HEK293 (cell line): ENCODE data around the gene LRSAM1.

Experiments used
- CTCF ChIA-PET: fragments of 350-600 bp; formaldehyde crosslinking; extraction: SDS; loops from one replicate; lab custom pipeline; 2021; ENCODE audit warnings: antibody characterized with exemption; lab: Yijun Ruan, JAX
- POLR2A ChIA-PET: fragments of 300-600 bp; formaldehyde crosslinking; extraction: SDS; loops from one replicate; lab custom pipeline; 2020; ENCODE audit warnings: antibody characterized with exemption, inconsistent platforms; lab: Yijun Ruan, JAX
- H3K27ac ChIP-seq: fragments of 200-500 bp; sonication (Bioruptor generic); 2 replicates; pipeline ENCODE4 v1.5.1; 2014; ENCODE audit warnings: low read depth, low read length, control low read depth, inconsistent platforms; ENCODE audit errors: extremely low read depth
- H3K36me3 ChIP-seq, 2 experiments: fragments of 200-500 bp in 1 of 2; sonication (Bioruptor generic) in 1 of 2; 1 replicate in 1 of 2; 2 replicates in 1 of 2; pipeline ENCODE4 v1.5.1; 2014 to 2017; ENCODE audit warnings: inconsistent platforms in 2 of 2, low read length in 2 of 2; ENCODE audit not compliant: control insufficient read depth in 2 of 2, insufficient read depth in 1 of 2
- H3K4me1 ChIP-seq: fragments of 200-500 bp; sonication (Bioruptor generic); 2 replicates; pipeline ENCODE4 v1.5.1; 2014; ENCODE audit warnings: mild to moderate bottlenecking, low read length, inconsistent platforms; ENCODE audit not compliant: control insufficient read depth, insufficient read depth
- H3K4me3 ChIP-seq: 2 replicates; pipeline ENCODE4 v1.5.1; 2011; ENCODE audit warnings: low read depth, mild to moderate bottlenecking, control low read depth, low read length, moderate library complexity
- H3K9me3 ChIP-seq: fragments of 200-500 bp; sonication (Bioruptor generic); 2 replicates; pipeline ENCODE4 v1.5.1; 2014; ENCODE audit warnings: low read depth, low read length, inconsistent platforms; ENCODE audit not compliant: control insufficient read depth, insufficient read depth
- GFI1B ChIP-seq: fragments of 450-650 bp; formaldehyde crosslinking; IDR thresholded peaks from 2 replicates; pipeline ENCODE4 v1.5.1; 2016; ENCODE audit warnings: missing biosample characterization, missing genetic modification characterization
- REPIN1 ChIP-seq: fragments of 450-650 bp; formaldehyde crosslinking; IDR thresholded peaks from 2 replicates; pipeline ENCODE4 v1.5.1; 2017; ENCODE audit warnings: missing biosample characterization, missing genetic modification characterization, low read depth
- TSHZ1 ChIP-seq: fragments of 450-650 bp; formaldehyde crosslinking; IDR thresholded peaks from 2 replicates; pipeline ENCODE4 v1.5.1; 2016; ENCODE audit warnings: missing biosample characterization, missing genetic modification characterization, borderline replicate concordance
- WT1 ChIP-seq: fragments of 450-650 bp; formaldehyde crosslinking; IDR thresholded peaks from 2 replicates; pipeline ENCODE4 v1.5.1; 2016; ENCODE audit warnings: missing biosample characterization, missing genetic modification characterization
- ZIC2 ChIP-seq: fragments of 450-650 bp; formaldehyde crosslinking; IDR thresholded peaks from 2 replicates; pipeline ENCODE4 v1.5.1; 2016; ENCODE audit warnings: missing biosample characterization, missing genetic modification characterization
- ZNF121 ChIP-seq: fragments of 450-650 bp; formaldehyde crosslinking; IDR thresholded peaks from 2 replicates; pipeline ENCODE4 v1.5.1; 2016; ENCODE audit warnings: missing biosample characterization, missing genetic modification characterization
- ZNF292 ChIP-seq: fragments of 450-650 bp; formaldehyde crosslinking; IDR thresholded peaks from 2 replicates; pipeline ENCODE4 v1.5.1; 2016; ENCODE audit warnings: low read depth, missing biosample characterization, missing genetic modification characterization, borderline replicate concordance
- ZNF350 ChIP-seq: fragments of 450-650 bp; formaldehyde crosslinking; IDR thresholded peaks from 2 replicates; pipeline ENCODE4 v1.5.0; 2017; ENCODE audit warnings: missing biosample characterization, mild to moderate bottlenecking, missing genetic modification characterization
- ZNF530 ChIP-seq: fragments of 450-650 bp; formaldehyde crosslinking; IDR thresholded peaks from 2 replicates; pipeline ENCODE4 v1.5.1; 2016; ENCODE audit warnings: low read depth, missing biosample characterization, missing genetic modification characterization
- ZNF639 ChIP-seq: fragments of 450-650 bp; formaldehyde crosslinking; IDR thresholded peaks from 2 replicates; pipeline ENCODE4 v1.5.1; 2016; ENCODE audit warnings: missing biosample characterization, missing genetic modification characterization
- ZNF654 ChIP-seq: fragments of 450-650 bp; formaldehyde crosslinking; IDR thresholded peaks from 2 replicates; pipeline ENCODE4 v1.5.1; 2016; ENCODE audit warnings: low read depth, missing biosample characterization, missing genetic modification characterization
- ZNF692 ChIP-seq: fragments of 450-650 bp; formaldehyde crosslinking; IDR thresholded peaks from 2 replicates; pipeline ENCODE4 v1.5.1; 2016; ENCODE audit warnings: missing biosample characterization, missing genetic modification characterization
- ZSCAN30 ChIP-seq: fragments of 450-650 bp; IDR thresholded peaks from 2 replicates; pipeline ENCODE4 v1.5.1; 2018; ENCODE audit warnings: missing biosample characterization, mild to moderate bottlenecking, missing genetic modification characterization, moderate library complexity
- TF ChIP-seq, protein P1 (sequence below): IDR thresholded peaks from 2 replicates; pipeline ENCODE4 v1.6.1; 2011; ENCODE audit warnings: mild to moderate bottlenecking, low read depth, low read length, borderline replicate concordance
- TF ChIP-seq, protein P2 (sequence below): fragments of 450-650 bp; formaldehyde crosslinking; conservative IDR thresholded peaks from 2 replicates; pipeline ENCODE4 v1.5.1; 2016; ENCODE audit warnings: low read depth, missing biosample characterization, missing genetic modification characterization
- TF ChIP-seq, protein P3 (sequence below): fragments of 450-650 bp; formaldehyde crosslinking; IDR thresholded peaks from 2 replicates; pipeline ENCODE4 v1.5.1; 2017; ENCODE audit warnings: missing biosample characterization, missing genetic modification characterization

LRSAM1 gene

GRCh38 chr9:127450830-127451607, at the start of gene LRSAM1, which contains the start of gene RPL12:
TSS of gene LRSAM1 (plus strand) at chr9:127451510. CDS start at chr9:127454528, 3,018 bp downstream.
TSS of gene RPL12 (minus strand) at chr9:127451406. CDS start at chr9:127451317, 89 bp downstream.
- Histone ChIP-seq H3K36me3 (peaks cover 5 to 72% of the 10 kb centered on the region in 2 experiments; a peak in 2 of 3 replicates), H3K9me3 (no peaks in the 10 kb centered on the region), H3K27ac (peak within 1 kb of the TSS; percentile 98), H3K4me1 (no peaks in the 10 kb centered on the region), H3K4me3 (peak within 1 kb of the TSS; percentile 90)
- CTCF ChIA-PET: interaction anchor here (1.1 kb wide), 1 partner anchor 284 kb away, joined by 3 read pairs; the partner anchor contains the start of gene TOR2A
- POLR2A ChIA-PET: interaction anchor here (0.6 to 4.0 kb wide), 33 partner anchors 9 to 536 kb away, joined by 3 to 46 read pairs (median 4); partner anchors contain the start of genes RALGPS1, SLC2A8, ST6GALNAC6 and TOR2A
- TF ChIP-seq ZNF639 (tag by site-specific recombination) (peak; percentile 82), ZNF292 (tag by site-specific recombination) (no peak), ZIC2 (peak; percentile 28; the same call in 1 of the 2 replicates), ZNF692 (tag by site-specific recombination) (peak; percentile 69; the same call in 1 of the 2 replicates), ZSCAN30 (tag by site-specific recombination) (peak; percentile 78; the same call in 1 of the 2 replicates), ZNF121 (tag by site-specific recombination) (peak; percentile 42; the same call in 1 of the 2 replicates), REPIN1 (peak; percentile 66; the same call in 1 of the 2 replicates), ZNF530 (no peak), ZNF350 (no peak), TSHZ1 (tag by site-specific recombination) (no peak), ZNF654 (tag by site-specific recombination) (no peak), WT1 (tag by site-specific recombination) (peak; percentile 48), GFI1B (no peak)
- TF ChIP-seq, protein P1, sequence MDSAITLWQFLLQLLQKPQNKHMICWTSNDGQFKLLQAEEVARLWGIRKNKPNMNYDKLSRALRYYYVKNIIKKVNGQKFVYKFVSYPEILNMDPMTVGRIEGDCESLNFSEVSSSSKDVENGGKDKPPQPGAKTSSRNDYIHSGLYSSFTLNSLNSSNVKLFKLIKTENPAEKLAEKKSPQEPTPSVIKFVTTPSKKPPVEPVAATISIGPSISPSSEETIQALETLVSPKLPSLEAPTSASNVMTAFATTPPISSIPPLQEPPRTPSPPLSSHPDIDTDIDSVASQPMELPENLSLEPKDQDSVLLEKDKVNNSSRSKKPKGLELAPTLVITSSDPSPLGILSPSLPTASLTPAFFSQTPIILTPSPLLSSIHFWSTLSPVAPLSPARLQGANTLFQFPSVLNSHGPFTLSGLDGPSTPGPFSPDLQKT: no peak
- TF ChIP-seq, protein P2, sequence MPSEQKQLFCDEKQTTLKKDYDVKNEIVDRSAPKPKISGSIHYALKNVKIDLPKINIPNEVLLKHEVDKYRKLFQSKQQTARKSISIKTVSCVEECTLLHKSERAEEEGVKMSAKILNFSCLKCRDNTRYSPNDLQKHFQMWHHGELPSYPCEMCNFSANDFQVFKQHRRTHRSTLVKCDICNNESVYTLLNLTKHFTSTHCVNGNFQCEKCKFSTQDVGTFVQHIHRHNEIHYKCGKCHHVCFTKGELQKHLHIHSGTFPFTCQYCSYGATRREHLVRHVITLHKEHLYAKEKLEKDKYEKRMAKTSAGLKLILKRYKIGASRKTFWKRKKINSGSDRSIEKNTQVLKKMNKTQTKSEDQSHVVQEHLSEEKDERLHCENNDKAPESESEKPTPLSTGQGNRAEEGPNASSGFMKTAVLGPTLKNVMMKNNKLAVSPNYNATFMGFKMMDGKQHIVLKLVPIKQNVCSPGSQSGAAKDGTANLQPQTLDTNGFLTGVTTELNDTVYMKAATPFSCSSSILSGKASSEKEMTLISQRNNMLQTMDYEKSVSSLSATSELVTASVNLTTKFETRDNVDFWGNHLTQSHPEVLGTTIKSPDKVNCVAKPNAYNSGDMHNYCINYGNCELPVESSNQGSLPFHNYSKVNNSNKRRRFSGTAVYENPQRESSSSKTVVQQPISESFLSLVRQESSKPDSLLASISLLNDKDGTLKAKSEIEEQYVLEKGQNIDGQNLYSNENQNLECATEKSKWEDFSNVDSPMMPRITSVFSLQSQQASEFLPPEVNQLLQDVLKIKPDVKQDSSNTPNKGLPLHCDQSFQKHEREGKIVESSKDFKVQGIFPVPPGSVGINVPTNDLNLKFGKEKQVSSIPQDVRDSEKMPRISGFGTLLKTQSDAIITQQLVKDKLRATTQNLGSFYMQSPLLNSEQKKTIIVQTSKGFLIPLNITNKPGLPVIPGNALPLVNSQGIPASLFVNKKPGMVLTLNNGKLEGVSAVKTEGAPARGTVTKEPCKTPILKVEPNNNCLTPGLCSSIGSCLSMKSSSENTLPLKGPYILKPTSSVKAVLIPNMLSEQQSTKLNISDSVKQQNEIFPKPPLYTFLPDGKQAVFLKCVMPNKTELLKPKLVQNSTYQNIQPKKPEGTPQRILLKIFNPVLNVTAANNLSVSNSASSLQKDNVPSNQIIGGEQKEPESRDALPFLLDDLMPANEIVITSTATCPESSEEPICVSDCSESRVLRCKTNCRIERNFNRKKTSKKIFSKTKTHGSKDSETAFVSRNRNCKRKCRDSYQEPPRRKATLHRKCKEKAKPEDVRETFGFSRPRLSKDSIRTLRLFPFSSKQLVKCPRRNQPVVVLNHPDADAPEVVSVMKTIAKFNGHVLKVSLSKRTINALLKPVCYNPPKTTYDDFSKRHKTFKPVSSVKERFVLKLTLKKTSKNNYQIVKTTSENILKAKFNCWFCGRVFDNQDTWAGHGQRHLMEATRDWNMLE: 0 out of 2 replicates have a peak, but pooled peaks have one; percentile 36
- TF ChIP-seq, protein P3, sequence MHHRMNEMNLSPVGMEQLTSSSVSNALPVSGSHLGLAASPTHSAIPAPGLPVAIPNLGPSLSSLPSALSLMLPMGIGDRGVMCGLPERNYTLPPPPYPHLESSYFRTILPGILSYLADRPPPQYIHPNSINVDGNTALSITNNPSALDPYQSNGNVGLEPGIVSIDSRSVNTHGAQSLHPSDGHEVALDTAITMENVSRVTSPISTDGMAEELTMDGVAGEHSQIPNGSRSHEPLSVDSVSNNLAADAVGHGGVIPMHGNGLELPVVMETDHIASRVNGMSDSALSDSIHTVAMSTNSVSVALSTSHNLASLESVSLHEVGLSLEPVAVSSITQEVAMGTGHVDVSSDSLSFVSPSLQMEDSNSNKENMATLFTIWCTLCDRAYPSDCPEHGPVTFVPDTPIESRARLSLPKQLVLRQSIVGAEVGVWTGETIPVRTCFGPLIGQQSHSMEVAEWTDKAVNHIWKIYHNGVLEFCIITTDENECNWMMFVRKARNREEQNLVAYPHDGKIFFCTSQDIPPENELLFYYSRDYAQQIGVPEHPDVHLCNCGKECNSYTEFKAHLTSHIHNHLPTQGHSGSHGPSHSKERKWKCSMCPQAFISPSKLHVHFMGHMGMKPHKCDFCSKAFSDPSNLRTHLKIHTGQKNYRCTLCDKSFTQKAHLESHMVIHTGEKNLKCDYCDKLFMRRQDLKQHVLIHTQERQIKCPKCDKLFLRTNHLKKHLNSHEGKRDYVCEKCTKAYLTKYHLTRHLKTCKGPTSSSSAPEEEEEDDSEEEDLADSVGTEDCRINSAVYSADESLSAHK: peak; percentile 34; the same call in 1 of the 2 replicates
